Ovary (tissue), 9 donors: Measurements from ENCODE around the gene GNAT2. TPM values are rescaled to one million over a fixed set of nuclear protein-coding genes. Genes with fewer than 3 reads are reported as not detected.

Source experiments
- DNase-seq, 5 donors: peaks; one replicate each; pipeline ENCODE4 v3.0.0-alpha.2; 2019 to 2020
- H3K27ac ChIP-seq, 2 donors: fragments of 200-600 bp; one replicate each; pipeline versions ENCODE4 v1.5.1 to v1.8.0; 2019 to 2022
- H3K27me3 ChIP-seq: fragments of 200-600 bp; one replicate; pipeline ENCODE4 v1.8.0; 2022
- H3K36me3 ChIP-seq: fragments of 200-600 bp; sonication (generic); one replicate; pipeline ENCODE4 v1.5.1; 2019
- H3K4me1 ChIP-seq: one replicate; pipeline ENCODE4 v1.8.1; 2013; ENCODE audit warnings: mild to moderate bottlenecking, moderate library complexity; ENCODE audit not compliant: insufficient read depth
- H3K4me3 ChIP-seq: fragments of 200-600 bp; sonication (generic); one replicate; pipeline ENCODE4 v1.5.1; 2017
- H3K9me3 ChIP-seq, 2 donors: fragments of 200-600 bp in 1 of 2; sonication (generic) in 1 of 2; one replicate each; pipeline versions ENCODE4 v1.5.1 to v1.8.1; 2013 to 2019; ENCODE audit warnings: mild to moderate bottlenecking in 1 of 2, moderate library complexity in 1 of 2
- CTCF ChIP-seq, 3 donors: fragments of 450-650 bp in 2 of 3; fragments of 200-600 bp in 1 of 3; IDR thresholded peaks; one replicate each; pipeline versions ENCODE4 v1.5.1 to v1.8.0; 2016 to 2022; ENCODE audit warnings: antibody characterized with exemption in 3 of 3, mild to moderate bottlenecking in 1 of 3
- EP300 ChIP-seq: sonication (generic); formaldehyde crosslinking; IDR thresholded peaks from one replicate; pipeline ENCODE4 v1.6.1; 2017; ENCODE audit warnings: antibody characterized with exemption
- POLR2A ChIP-seq: fragments of 450-650 bp; IDR thresholded peaks from one replicate; pipeline ENCODE4 v1.6.1; 2017; ENCODE audit warnings: antibody characterized with exemption, mild to moderate bottlenecking, moderate library complexity
- WGBS, 3 donors: extraction: QIAGEN DNeasy Blood & Tissue Kit in 1 of 3; methylation state at CpG; one replicate each; pipeline versions ENCODE4 v1.1.5 to v1.1.7; 2013 to 2017; 5-methylcytosine and 5-hydroxymethylcytosine counted together
- intact Hi-C, 4 donors: fragments of 100-400 bp; cut with DNase I; formaldehyde crosslinking; loops; one replicate each; pipeline versions ENCODE4 v1.11.0 to v1.15.1; 2022 to 2023
- polyA plus RNA-seq, 2 donors: library from polyadenylated mRNA; stranded (reverse); fragments of 200-250 nt in 1 of 2; fragments of 350-450 nt in 1 of 2; fragmentation: Illumina TruSeq in 1 of 2; extraction: RNeasy Lipid Tissue Mini Kit (QIAGEN cat#74804) in 1 of 2; gene quantifications; one replicate each; pipeline ENCODE4 v1.2.3, GENCODE V29; 2013 to 2014
- total RNA-seq, 7 donors: library from RNA; depleted of rRNA in 2 of 7; stranded (reverse); fragments of >200 nt in 2 of 7; fragmentation: NEBNext Ultra II Directional in 3 of 7; extraction: Animal tissue kit (Norgen Biotek cat#: 25700) in 3 of 7; gene quantifications; one replicate each; pipeline versions ENCODE4 v1.1.0 to v1.2.4, GENCODE V29; 2016 to 2023
- donor health status: DM: no; HTN: no; CAD: no; lungs with moderate emphysema.
- donor health status: DM: no; HTN: no; CAD: no.
- donor health status: Bipolar disorder and iron deficiency.
- donor health status: DM: yes; HTN: yes; CAD: no.
- donor health status: DM: no; HTN: no; CAD: no.
- donor health status: DM: yes; HTN: yes; CAD: no.

GNAT2 gene
- total and polyA plus RNA-seq, 9 donors: not detected

GRCh38 chr1:109605381-109605780 lies 14.0 kb downstream of the GNAT2 start:
- WGBS, 3 donors: 92 to 94% (median 92%) methylated on average over 1 of the region's 1 CpG

DNA sequence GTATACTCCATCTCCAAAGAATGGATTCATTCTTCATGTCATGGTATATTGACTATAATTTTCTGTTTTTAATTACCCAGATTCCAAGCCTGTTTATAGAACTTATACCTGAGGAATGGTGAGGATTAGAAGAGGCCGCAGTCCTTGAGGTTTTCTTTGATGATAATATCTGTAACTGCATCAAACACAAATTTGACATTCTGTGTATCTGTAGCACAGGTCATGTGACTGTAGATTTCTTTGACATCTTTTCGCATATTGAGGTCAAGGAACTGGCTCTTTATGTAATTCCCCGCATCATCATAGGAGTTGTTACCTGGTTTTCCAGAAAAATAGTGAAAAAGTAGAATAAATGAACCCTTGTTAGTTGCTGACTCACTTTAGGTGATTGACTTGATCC lies 16.2 kb downstream of the GNAT2 start:
- no peaks in the 10 kb centered on the region for H3K27me3 ChIP-seq
- 96 to 97% (median 96%) methylated on average over 3 of the region's 3 CpGs for WGBS, 3 donors
- H3K36me3 ChIP-seq: no peaks in the 10 kb centered on the region
- TF ChIP-seq CTCF (IDR thresholded peaks at IDR 0.05) (no peak), EP300 (no peak), POLR2A (no peak)
- DNase-seq: no peak
- intact Hi-C loops: no loop called here
- H3K9me3 ChIP-seq: no peaks in the 10 kb centered on the region
- H3K4me3 ChIP-seq: no peak overlapping the region
- H3K4me1 ChIP-seq: no peaks in the 10 kb centered on the region
- no peak overlapping the region for H3K27ac ChIP-seq

More at GRCh38 chr1:109605381-109605780, 14.0 kb downstream of the GNAT2 start:
- no peaks in the 10 kb centered on the region for H3K27me3 ChIP-seq
- H3K4me3 ChIP-seq: no peak overlapping the region
- no peak for DNase-seq
- H3K36me3 ChIP-seq: no peaks in the 10 kb centered on the region
- TF ChIP-seq POLR2A: no peak
- H3K4me1 ChIP-seq: no peaks in the 10 kb centered on the region
- intact Hi-C loops: no loop called here
- H3K9me3 ChIP-seq: no peaks in the 10 kb centered on the region
- no peak overlapping the region for H3K27ac ChIP-seq

GRCh38 chr1:109598655-109599054 lies 20.8 kb downstream of the GNAT2 start:
- no peak for DNase-seq
- TF ChIP-seq EP300 (no peak), POLR2A (no peak), CTCF (IDR thresholded peaks at IDR 0.05) (no peak)
- Histone ChIP-seq H3K9me3 (no peaks in the 10 kb centered on the region), H3K4me1 (no peaks in the 10 kb centered on the region), H3K4me3 (no peak overlapping the region), H3K27ac (no peak overlapping the region), H3K27me3 (no peaks in the 10 kb centered on the region), H3K36me3 (no peaks in the 10 kb centered on the region)
- WGBS, 3 donors: 57 to 75% (median 65%) methylated on average over 5 of the region's 5 CpGs
- intact Hi-C loops: no loop called here

DNA sequence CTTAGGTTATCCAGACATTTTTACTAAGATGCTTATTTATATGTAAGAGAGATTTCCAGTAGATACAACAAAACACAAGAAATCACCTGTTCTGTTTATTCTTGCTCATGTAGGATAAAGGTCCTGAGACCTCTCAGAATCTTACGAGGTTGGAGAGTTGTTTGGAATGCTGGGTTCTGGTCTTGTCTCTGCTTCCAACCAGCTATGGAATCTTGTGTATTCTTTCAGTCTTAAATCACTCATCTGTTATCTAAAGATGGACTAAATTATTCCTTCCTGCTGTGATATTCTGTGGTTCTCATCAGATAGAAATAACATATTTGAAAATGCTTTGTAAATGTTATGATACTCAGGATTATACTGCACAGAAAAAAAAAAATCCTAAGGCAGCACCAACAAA lies 21.3 kb downstream of the GNAT2 start:
- H3K27ac ChIP-seq: no peak overlapping the region
- H3K36me3 ChIP-seq: no peaks in the 10 kb centered on the region
- WGBS, 3 donors: 47 to 79% (median 62%) methylated on average over 1 of the region's 1 CpG

DNA sequence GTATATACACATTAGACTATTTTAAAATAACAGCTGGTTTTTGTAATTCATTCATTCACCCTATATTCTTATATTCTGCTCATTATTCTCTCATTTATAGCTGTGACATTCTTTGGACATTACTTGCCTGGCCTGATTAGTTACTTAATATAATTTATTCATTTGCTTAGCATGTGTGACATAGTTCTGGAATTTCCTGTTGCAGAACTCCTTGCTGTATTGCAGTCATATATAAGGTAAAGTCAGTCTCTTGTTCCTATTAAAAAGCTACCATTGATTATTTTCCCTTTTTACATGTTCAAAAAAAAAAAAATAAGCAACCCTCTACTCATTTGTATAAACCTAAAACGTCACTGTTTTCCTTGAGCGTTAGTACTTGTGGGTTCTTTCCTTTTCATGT lies 23.9 kb downstream of the GNAT2 start:
- no peak overlapping the region for H3K27ac ChIP-seq
- 91 to 94% (median 93%) methylated on average over 2 of the region's 2 CpGs for WGBS, 3 donors
- no peak overlapping the region for H3K4me3 ChIP-seq
- intact Hi-C loops: no loop called here
- no peaks in the 10 kb centered on the region for H3K9me3 ChIP-seq
- no peaks in the 10 kb centered on the region for H3K4me1 ChIP-seq
- TF ChIP-seq EP300: no peak
- TF ChIP-seq CTCF (IDR thresholded peaks at IDR 0.05): no peak
- TF ChIP-seq POLR2A: no peak
- H3K27me3 ChIP-seq: no peaks in the 10 kb centered on the region
- no peak for DNase-seq
- H3K36me3 ChIP-seq: no peaks in the 10 kb centered on the region

More for the DNA sequence above, 21.3 kb downstream of the GNAT2 start:
- Histone ChIP-seq H3K27me3 (no peaks in the 10 kb centered on the region), H3K9me3 (no peaks in the 10 kb centered on the region), H3K4me1 (no peaks in the 10 kb centered on the region), H3K4me3 (no peak overlapping the region)
- intact Hi-C loops: no loop called here
- DNase-seq: no peak
- no peak for TF ChIP-seq CTCF (IDR thresholded peaks at IDR 0.05)
- TF ChIP-seq POLR2A: no peak
- no peak for TF ChIP-seq EP300
